HG02981 (cell line): ENCODE results near the gene PFDN5.
"Not testable (repeated sequence)": the region's sequence is repeated elsewhere in the genome, so short reads cannot be mapped to it uniquely, and the experiment has no call there.

ENCODE experiments used
- ATAC-seq: cut with Tn5 transposase; IDR thresholded peaks from one replicate; pipeline ENCODE4 v1.9.1; 2021; ENCODE audit warnings: mild to moderate bottlenecking, moderate library complexity; ENCODE audit not compliant: unreplicated experiment

PFDN5 gene

GRCh38 chr12:53279888-53280498 is 15.3 kb upstream of the PFDN5 start:
- ATAC-seq = no peak

- ATAC-seq = no peak
Observed at GRCh38 chr12:53286448-53286847, 8.9 kb upstream of the PFDN5 start.

GRCh38 chr12:53287741-53288216 is 7.6 kb upstream of the PFDN5 start:
- no peak for ATAC-seq

GRCh38 chr12:53288322-53288721 is 7.0 kb upstream of the PFDN5 start:
- no peak for ATAC-seq

GRCh38 chr12:53289891-53290290 is 5.5 kb upstream of the PFDN5 start:
- no peak for ATAC-seq

- no peak for ATAC-seq
Observed at GRCh38 chr12:53290661-53291060, 4.7 kb upstream of the PFDN5 start.

GRCh38 chr12:53292426-53292825 is 2.9 kb upstream of the PFDN5 start:
- no peak for ATAC-seq

GRCh38 chr12:53295891-53296219 is 513 bp downstream of the PFDN5 start:
- no peak for ATAC-seq

GRCh38 chr12:53297106-53297505 is 1.8 kb downstream of the PFDN5 start:
- ATAC-seq = not testable (repeated sequence)

GRCh38 chr12:53298164-53298563 is 2.8 kb downstream of the PFDN5 start:
- ATAC-seq = no peak

GRCh38 chr12:53299101-53299453 is 3.7 kb downstream of the PFDN5 start:
- no peak for ATAC-seq

- ATAC-seq = peak; percentile 71
Observed at GRCh38 chr12:53299454-53300180, 4.3 kb downstream of the PFDN5 start, which contains the start of gene MYG1. TSS of gene MYG1 (plus strand) at chr12:53299695. CDS start at chr12:53299738, 43 bp downstream.

- ATAC-seq = no peak
Observed at GRCh38 chr12:53300187-53300586, 4.8 kb downstream of the PFDN5 start.

- ATAC-seq = no peak
Observed at GRCh38 chr12:53302903-53303302, 7.6 kb downstream of the PFDN5 start.

- ATAC-seq = no peak
Observed at GRCh38 chr12:53306826-53307225, 11.5 kb downstream of the PFDN5 start.

- ATAC-seq = no peak
Observed at GRCh38 chr12:53308276-53308675, 12.9 kb downstream of the PFDN5 start.

GRCh38 chr12:53313996-53314395 is 18.7 kb downstream of the PFDN5 start:
- no peak for ATAC-seq

GRCh38 chr12:53320352-53321195 is 25.2 kb downstream of the PFDN5 start:
- ATAC-seq = no peak

- peak; percentile 29 for ATAC-seq
Observed at GRCh38 chr12:53324113-53324778, 28.9 kb downstream of the PFDN5 start.

- peak; percentile 43 for ATAC-seq
Observed at GRCh38 chr12:53324779-53325510, 29.6 kb downstream of the PFDN5 start.
